Fibroblast of lung (primary cell): ENCODE data around the gene MYOC. TPM values are rescaled to one million over a fixed set of nuclear protein-coding genes. Genes with fewer than 3 reads are reported as not detected.

Experiments used
- DNase-seq, 2 donors: peaks; one replicate each; pipeline versions ENCODE4 v3.0.0 to v3.0.0-alpha.2; 2010; ENCODE audit warnings: low read depth in 2 of 2
- H2AFZ ChIP-seq: 2 replicates; pipeline ENCODE4 v1.5.1; 2012; ENCODE audit warnings: low read length, control low read depth, inconsistent platforms
- H3K27ac ChIP-seq: 2 replicates; pipeline ENCODE4 v1.5.1; 2011; ENCODE audit warnings: low read length, control low read depth; ENCODE audit not compliant: insufficient read depth
- H3K27me3 ChIP-seq: 2 replicates; pipeline ENCODE4 v1.5.1; 2011; ENCODE audit warnings: mild to moderate bottlenecking, low read length; ENCODE audit not compliant: control insufficient read depth, insufficient read depth
- H3K36me3 ChIP-seq: 2 replicates; pipeline ENCODE4 v1.5.1; 2011; ENCODE audit warnings: low read length; ENCODE audit not compliant: control insufficient read depth, insufficient read depth
- H3K4me1 ChIP-seq: 2 replicates; pipeline ENCODE4 v1.5.1; 2011; ENCODE audit warnings: low read length; ENCODE audit not compliant: control insufficient read depth, insufficient read depth; ENCODE audit errors: extremely low read depth
- H3K4me2 ChIP-seq: 2 replicates; pipeline ENCODE4 v1.5.1; 2011; ENCODE audit warnings: low read length, control low read depth; ENCODE audit not compliant: insufficient read depth; ENCODE audit errors: extremely low read depth
- H3K4me3 ChIP-seq, 4 experiments: fragments of 200-600 bp in 1 of 4; sonication (generic) in 1 of 4; replicated peaks in 1 of 4; 2 replicates each; pipeline ENCODE4 v1.5.1; 2011 to 2016; ENCODE audit warnings: low read length in 4 of 4, low read depth in 3 of 4, mild to moderate bottlenecking in 3 of 4, control low read depth in 2 of 4, inconsistent platforms in 1 of 4, mixed read lengths in 1 of 4; ENCODE audit not compliant: insufficient read depth in 1 of 4; ENCODE audit errors: control extremely low read depth in 1 of 4
- H3K79me2 ChIP-seq: 2 replicates; pipeline ENCODE4 v1.5.1; 2012; ENCODE audit warnings: mild to moderate bottlenecking, low read length, inconsistent platforms; ENCODE audit not compliant: control insufficient read depth, insufficient read depth
- H3K9ac ChIP-seq: 2 replicates; pipeline ENCODE4 v1.5.1; 2011; ENCODE audit warnings: mild to moderate bottlenecking, low read length, control low read depth; ENCODE audit not compliant: insufficient read depth
- H3K9me3 ChIP-seq: 2 replicates; pipeline ENCODE4 v1.5.1; 2012; ENCODE audit warnings: low read depth, low read length; ENCODE audit not compliant: control insufficient read depth, insufficient read depth
- H4K20me1 ChIP-seq: 2 replicates; pipeline ENCODE4 v1.5.1; 2011; ENCODE audit warnings: low read length; ENCODE audit not compliant: control insufficient read depth, insufficient read depth; ENCODE audit errors: extremely low read depth
- EZH2 ChIP-seq: IDR thresholded peaks from 2 replicates; pipeline ENCODE4 v1.5.1; 2012; ENCODE audit warnings: low read length, control low read depth, mild to moderate bottlenecking; ENCODE audit errors: missing control alignments
- polyA plus RNA-seq, 2 donors: library from polyadenylated mRNA; depleted of rRNA in 1 of 2; stranded (reverse) in 1 of 2; unstranded in 1 of 2; fragments of >200 nt; gene quantifications; 2 replicates each; pipeline ENCODE4 v1.2.1, GENCODE V29; 2011 to 2012; ENCODE audit warnings: missing spikeins in 1 of 2
- total RNA-seq: library from RNA; depleted of rRNA; stranded (reverse); fragments of >200 nt; gene quantifications from 2 replicates; pipeline ENCODE4 v1.2.1, GENCODE V29; 2014
- TF ChIP-seq, protein P1 (sequence below), 2 donors: IDR thresholded peaks in 1 of 2; conservative IDR thresholded peaks in 1 of 2; 1 replicate in 1 of 2; 2 replicates in 1 of 2; pipeline ENCODE4 v1.5.1; 2011 to 2012; ENCODE audit warnings: low read length in 2 of 2, control low read depth in 1 of 2, inconsistent platforms in 1 of 2, low read depth in 1 of 2, mild to moderate bottlenecking in 1 of 2

MYOC gene
- total and polyA plus RNA-seq, 2 donors (not counting 1 experiment from before 2014, with no cell fraction given) = 1.2 to 2.0 TPM

DNA sequence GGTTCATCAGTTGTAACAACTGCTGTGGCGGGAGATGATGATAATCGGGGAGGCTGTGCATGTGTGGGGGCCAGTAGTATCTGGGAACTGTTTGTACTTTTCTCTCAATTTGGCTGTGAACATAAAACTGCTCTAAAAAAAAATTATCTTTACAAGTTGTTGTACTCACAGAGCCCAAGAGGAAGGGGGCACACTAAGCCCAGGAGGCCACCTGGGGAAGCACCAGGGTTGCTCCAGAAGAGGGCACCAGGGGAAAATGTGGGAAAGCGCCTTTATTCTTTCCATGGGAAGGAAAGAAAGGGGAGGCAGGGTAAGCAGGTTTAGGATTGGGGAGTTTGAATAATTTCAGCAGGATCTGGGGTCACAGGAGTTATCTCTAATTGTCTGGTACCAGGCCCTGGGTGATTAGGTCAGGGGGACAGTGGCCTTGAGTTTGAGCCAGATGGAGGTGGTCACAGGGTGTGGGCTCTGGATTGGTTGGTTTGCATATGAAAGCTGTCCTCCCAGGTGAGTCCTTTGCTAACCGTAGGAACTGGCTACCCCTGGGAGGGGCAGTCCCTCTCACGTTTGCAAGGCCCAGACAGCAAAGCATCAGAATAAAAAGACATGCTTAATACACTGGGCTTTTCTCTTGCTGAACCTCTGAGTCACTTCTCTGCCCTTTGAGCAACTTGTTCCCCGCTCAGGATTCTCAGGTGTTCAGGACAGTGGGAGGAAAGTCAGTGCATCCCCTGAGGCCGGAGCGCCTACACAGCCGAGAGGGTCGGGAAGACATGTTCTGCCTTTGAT lies 11.2 kb downstream of the MYOC start:
- no peak for TF ChIP-seq EZH2
- TF ChIP-seq, protein P1, sequence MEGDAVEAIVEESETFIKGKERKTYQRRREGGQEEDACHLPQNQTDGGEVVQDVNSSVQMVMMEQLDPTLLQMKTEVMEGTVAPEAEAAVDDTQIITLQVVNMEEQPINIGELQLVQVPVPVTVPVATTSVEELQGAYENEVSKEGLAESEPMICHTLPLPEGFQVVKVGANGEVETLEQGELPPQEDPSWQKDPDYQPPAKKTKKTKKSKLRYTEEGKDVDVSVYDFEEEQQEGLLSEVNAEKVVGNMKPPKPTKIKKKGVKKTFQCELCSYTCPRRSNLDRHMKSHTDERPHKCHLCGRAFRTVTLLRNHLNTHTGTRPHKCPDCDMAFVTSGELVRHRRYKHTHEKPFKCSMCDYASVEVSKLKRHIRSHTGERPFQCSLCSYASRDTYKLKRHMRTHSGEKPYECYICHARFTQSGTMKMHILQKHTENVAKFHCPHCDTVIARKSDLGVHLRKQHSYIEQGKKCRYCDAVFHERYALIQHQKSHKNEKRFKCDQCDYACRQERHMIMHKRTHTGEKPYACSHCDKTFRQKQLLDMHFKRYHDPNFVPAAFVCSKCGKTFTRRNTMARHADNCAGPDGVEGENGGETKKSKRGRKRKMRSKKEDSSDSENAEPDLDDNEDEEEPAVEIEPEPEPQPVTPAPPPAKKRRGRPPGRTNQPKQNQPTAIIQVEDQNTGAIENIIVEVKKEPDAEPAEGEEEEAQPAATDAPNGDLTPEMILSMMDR (conservative IDR thresholded peaks at IDR 0.05 in 1 of 2, IDR thresholded peaks at IDR 0.05 in 1 of 2; ENCODE audit: low read depth in 1 of 2, low read length in 2 of 2) = no peak
- no peaks in the 10 kb centered on the region for H3K27me3 ChIP-seq
- no peak overlapping the region for H3K4me3 ChIP-seq
- H2AFZ ChIP-seq = no peak overlapping the region
- no peaks in the 10 kb centered on the region for H4K20me1 ChIP-seq
- H3K27ac ChIP-seq = no peak overlapping the region
- no peaks in the 10 kb centered on the region for H3K79me2 ChIP-seq
- no peaks in the 10 kb centered on the region for H3K36me3 ChIP-seq
- DNase-seq = no peak
- no peaks in the 10 kb centered on the region for H3K9me3 ChIP-seq
- peaks cover 10% of the 10 kb centered on the region for H3K4me1 ChIP-seq
- H3K4me2 ChIP-seq = no peak overlapping the region
- no peak overlapping the region for H3K9ac ChIP-seq

DNA sequence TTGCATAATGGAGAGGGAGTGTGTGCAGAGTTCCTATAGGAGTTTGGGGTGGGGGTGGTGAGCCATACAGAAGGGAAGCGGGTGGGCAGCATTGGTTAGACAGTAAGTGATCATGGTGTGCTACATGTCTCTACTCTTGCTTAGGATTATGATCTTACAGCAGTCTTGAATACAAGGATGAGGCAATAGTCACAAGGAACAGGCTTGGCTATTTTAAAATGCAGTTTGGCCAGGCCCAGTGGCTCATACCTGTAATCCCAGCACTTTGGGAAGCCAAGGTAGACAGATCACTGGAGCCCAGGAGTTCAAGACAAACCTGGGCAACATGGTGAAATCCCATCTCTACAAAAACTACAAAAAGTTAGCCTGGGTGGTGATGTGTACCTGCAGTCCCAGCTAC lies 12.3 kb downstream of the MYOC start:
- H4K20me1 ChIP-seq = no peaks in the 10 kb centered on the region
- no peaks in the 10 kb centered on the region for H3K9me3 ChIP-seq
- H3K27me3 ChIP-seq = no peaks in the 10 kb centered on the region
- H3K9ac ChIP-seq = no peak overlapping the region
- H3K36me3 ChIP-seq = no peaks in the 10 kb centered on the region
- H3K4me2 ChIP-seq = no peak overlapping the region
- no peak overlapping the region for H3K27ac ChIP-seq
- no peak overlapping the region for H2AFZ ChIP-seq
- H3K79me2 ChIP-seq = no peaks in the 10 kb centered on the region
- H3K4me3 ChIP-seq = no peak overlapping the region
- peaks cover 1% of the 10 kb centered on the region for H3K4me1 ChIP-seq
- DNase-seq = no peak
- TF ChIP-seq EZH2 = no peak
- TF ChIP-seq, protein P1 (conservative IDR thresholded peaks at IDR 0.05 in 1 of 2, IDR thresholded peaks at IDR 0.05 in 1 of 2; ENCODE audit: low read depth in 1 of 2, low read length in 2 of 2) = no peak

DNA sequence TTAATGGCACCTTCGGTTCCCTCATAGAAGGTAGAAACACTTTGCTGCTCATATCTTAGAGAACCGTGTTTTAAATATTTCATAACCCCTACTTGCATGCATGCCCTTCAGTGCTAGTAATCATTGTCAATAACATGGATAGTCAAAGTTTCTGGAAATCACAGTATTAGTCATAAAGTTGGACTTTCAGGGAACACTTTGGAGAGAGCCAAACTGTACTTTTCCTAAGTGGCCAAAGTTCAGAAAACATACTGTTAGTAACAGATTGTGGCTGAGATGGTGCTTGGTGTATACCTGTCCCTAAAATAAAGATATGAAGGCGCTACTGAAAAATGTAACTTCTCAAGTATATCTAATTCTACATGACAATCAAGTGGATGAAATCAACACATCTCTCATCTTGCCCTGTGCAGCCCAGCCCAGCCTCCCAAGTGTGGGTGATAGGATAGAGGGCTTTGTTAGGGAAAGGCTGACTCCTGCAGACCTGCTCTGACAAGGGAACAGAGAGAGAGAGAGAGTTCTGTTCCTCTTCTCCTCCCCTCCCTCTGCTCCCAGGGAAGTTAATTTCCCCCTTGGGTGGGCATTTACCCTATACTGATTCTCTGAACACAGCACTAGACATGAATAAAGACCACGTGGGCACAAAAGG lies 14.4 kb downstream of the MYOC start:
- Histone ChIP-seq H3K4me2 (no peak overlapping the region), H3K4me1 (no peaks in the 10 kb centered on the region), H4K20me1 (no peaks in the 10 kb centered on the region), H2AFZ (no peak overlapping the region), H3K9ac (no peak overlapping the region), H3K9me3 (no peaks in the 10 kb centered on the region), H3K27me3 (peaks cover 2% of the 10 kb centered on the region), H3K36me3 (no peaks in the 10 kb centered on the region), H3K27ac (no peak overlapping the region), H3K79me2 (no peaks in the 10 kb centered on the region), H3K4me3 (no peak overlapping the region)
- no peak for DNase-seq
- TF ChIP-seq, protein P1 (conservative IDR thresholded peaks at IDR 0.05 in 1 of 2, IDR thresholded peaks at IDR 0.05 in 1 of 2; ENCODE audit: low read depth in 1 of 2, low read length in 2 of 2) = no peak
- no peak for TF ChIP-seq EZH2
